Suppressor macrophage (primary cell): ENCODE data around the gene PSPN.
"Not testable (repeated sequence)": the region's sequence is repeated elsewhere in the genome, so short reads cannot be mapped to it uniquely, and the experiment has no call there.

Experiments
- DNase-seq, 4 experiments: peaks; one replicate each; pipeline ENCODE4 v3.0.0-alpha.2; 2020 to 2022

PSPN gene

DNA sequence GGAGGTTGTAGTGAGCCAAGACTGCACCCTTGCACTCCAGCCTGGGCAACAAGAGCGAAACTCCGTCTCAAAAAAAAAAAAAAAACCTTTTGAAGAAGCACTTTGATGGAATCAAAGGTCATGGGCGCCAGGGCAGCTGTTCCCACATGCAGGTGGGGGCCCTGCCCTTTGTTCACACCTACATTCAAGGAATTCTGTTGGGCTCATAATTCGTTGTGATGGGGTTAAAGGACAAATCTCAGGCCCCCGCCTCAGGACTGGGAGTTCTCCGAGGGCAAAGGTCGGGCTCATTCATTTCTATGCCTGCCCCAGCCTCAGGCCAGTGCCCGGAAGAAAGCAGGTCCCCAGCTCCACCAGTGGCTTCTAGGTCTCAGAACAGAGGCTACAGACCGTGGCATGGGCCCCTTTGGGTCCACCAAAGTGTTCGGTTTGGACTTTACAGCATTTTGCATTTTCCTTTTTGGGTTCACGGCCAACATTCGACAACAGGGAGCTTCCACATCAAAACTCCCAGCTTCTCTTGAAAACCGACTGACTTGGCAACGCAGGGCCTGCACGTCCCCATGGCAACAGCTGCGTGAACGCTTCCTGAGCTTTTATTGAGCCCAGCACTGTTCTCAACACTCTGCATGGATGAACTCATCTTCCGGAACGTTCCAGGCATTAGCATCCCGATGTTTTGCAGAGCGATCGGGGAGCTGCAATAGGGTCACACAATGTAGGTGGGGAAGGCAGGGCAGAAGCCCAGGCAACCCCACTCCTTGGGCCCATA lies 27.3 kb upstream of the PSPN start:
- DNase-seq, result no peak

DNA sequence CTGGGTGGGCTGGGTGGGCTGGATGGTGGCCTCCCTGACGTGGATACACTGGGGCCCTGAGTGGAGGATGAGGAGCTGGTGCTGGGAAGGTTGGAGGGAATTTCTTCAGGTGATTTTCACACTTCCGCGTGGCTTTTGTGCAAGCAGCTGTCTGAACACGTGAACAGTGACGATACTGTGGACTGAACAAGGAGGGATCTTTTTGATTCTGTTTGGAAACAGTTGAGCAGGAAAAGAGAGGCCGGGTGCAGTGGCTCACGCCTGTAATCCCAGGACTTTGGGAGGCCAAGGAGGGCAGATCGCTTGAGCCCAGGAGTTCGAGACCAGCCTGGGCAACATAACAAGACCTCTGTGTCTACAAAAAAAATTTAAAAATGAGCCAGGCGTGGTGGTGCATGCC lies 26.3 kb upstream of the PSPN start:
- DNase-seq, result no peak

DNA sequence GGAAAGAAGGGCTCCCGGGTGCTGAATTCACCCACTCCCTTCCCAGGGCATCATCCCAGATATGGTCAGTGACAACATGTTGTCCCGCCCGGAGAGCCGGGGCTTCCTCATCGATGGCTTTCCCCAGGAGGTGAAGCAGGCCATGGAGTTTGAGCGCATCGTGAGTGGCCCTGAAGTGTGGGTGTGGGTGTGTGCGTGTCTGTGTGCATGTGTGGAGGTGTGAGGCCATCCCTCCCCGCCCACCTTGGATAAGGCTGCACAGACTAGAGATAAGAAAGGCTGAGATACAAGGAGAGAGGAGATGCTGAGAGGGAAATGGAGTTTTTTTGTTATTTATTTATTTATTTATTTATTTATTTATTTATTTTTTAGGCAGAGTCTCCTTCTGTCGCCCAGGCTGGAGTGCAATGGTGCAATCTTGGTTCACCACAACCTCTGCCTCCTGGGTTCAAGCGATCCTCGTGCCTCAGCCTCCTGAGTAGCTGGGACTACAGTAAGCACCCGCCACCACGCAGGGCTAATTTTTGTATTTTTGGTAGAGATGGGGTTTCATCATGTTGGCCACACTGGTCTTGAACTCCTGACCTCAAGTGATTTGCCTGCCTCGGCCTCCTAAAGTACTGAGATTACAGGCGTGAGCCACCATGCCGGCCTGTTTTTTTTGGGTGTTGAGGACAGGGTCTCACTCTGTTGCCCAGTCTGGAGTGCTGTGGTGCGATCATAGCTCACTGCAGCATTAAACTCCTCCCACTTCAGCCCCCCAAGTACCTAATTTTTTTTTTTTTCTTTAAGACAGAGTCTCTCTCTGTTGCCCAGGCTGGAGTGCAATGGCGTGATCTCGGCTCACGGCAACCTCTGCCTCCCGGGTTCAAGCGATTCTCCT lies 24.6 kb upstream of the PSPN start:
- not testable (repeated sequence) for DNase-seq

DNA sequence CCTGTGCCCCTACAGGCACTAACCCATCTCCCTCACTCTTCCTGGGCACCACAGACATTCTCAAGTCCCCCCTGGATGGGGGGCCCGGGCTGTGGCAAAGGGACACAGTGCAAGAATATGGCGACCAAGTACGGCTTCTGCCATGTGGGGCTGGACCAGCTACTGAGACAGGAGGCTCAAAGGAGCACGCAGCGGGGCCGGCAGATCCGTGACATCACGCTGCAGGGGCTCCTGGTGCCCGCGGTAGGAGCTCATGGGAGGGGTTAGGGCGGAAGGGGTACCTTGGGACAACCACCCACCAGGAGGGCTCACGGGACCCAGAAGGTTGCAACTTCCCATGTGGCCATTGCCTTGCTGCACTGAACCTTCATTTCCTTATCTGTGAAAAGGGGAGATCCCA lies 20.6 kb upstream of the PSPN start:
- DNase-seq, result no peak

GRCh38 chr19:6394831-6395230 lies 19.1 kb upstream of the PSPN start:
- DNase-seq, result peak in 1 of 4 experiments; percentile 17

DNA sequence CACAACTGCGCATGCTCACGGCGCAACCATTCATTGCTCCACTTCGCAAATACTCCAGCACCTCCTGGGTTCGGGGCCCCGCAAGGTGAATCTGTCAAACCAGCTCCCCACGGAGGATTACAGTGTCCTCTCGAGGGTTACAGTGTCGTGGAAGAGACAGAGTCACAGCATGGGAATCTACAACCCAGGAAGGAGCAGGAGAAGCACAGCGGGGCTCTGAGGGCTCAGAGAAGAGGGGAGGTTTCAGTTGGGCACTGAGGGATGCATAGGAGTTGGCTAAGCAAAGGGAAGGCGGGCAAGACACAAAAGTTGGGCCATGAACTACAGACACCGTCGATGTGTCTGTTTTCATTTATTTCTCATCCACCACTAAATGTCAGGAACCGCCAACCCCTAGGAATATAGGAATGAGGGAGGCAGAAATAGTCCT lies 18.3 kb upstream of the PSPN start:
- no peak for DNase-seq

GRCh38 chr19:6393074-6393982 lies 17.6 kb upstream of the PSPN start, which contains the start of gene GTF2F1:
Gene GTF2F1 (minus strand): TSS chr19:6393164. CDS start chr19:6392995, 169 bp downstream.
- DNase-seq, result peak; percentile 93 to 95 (median 95)

DNA sequence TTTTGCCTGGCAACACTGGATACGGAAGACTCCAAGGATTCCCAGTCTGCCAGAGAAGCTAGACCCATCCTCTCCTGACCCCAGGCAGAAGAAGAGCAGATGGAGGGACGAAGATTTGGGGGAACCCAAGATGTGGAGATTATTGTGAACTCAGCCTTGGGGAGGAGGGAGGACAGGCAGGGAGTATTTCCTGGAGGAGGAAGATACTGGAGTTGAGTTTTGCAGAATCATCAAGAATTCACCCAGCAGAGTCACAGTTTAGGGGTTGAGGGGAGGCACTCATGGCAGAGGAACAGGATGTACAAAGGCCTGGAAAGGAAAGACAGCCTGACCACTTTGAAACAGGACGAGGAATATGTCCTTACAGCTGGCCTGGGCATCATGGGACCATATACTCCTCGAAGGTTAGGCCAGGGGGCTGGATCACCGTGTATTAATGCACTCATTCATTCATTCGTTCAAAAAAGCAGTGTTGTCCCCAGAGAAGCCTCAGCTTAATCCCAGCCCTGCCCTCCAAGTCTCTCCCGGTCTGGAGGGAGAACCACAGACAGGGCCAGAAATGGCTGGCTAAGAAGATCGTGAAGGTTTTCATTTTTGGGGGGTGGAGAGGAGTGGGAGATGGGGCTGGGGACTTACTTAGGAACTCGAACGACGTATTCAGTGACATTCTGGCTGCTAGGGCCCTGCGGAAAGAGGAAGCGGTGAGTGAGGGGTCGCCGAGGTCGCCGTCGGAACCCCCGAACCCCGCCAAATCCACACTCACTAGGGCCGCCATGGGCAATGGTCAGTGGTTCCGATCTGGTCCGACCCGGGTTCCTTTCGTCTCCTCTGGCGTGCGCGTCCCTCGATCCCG lies 16.7 kb upstream of the PSPN start:
- DNase-seq, result peak; percentile 9 to 58 (median 42)

DNA sequence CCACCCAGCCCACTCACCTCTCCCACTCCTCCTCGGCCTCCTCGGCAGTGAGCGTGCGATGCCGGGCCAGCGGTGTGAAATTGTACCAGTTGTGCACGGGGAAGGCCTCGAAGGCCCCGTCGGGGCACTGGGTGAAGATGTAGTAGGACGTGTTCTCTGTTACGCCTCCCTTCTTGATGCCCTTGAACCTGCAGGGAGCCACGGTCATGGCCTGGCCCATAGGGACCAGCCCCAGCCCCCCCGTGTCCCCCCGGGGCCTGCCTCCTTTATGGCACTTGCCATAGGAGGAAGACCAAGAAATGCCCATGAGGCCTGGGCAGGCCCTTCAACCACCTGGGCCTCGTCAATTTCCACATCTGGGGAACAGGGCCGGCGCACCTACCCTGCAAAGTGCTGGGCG lies 11.6 kb upstream of the PSPN start:
- DNase-seq, result no peak

- DNase-seq, result no peak
Measured at GRCh38 chr19:6384381-6384780, 8.6 kb upstream of the PSPN start.

DNA sequence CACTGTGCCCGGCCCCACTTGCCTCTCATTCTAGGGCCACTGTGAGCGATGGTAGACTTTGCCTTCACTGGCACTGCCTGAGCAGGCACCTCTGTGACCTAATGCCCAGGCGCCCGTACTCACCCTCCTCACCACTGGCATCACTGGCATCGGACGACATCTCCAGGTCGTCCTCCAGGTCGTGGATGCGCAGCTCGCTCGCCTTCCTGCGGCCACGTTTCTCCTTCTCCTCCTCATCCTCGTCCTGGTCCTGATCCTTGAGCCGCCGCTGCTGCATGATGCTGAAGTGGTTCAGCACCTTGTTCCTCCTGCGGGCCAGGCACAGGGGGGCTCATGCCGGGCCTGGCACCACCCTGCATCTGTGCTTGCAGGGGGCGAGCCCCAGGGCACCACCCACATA lies 7.5 kb upstream of the PSPN start:
- no peak for DNase-seq

DNA sequence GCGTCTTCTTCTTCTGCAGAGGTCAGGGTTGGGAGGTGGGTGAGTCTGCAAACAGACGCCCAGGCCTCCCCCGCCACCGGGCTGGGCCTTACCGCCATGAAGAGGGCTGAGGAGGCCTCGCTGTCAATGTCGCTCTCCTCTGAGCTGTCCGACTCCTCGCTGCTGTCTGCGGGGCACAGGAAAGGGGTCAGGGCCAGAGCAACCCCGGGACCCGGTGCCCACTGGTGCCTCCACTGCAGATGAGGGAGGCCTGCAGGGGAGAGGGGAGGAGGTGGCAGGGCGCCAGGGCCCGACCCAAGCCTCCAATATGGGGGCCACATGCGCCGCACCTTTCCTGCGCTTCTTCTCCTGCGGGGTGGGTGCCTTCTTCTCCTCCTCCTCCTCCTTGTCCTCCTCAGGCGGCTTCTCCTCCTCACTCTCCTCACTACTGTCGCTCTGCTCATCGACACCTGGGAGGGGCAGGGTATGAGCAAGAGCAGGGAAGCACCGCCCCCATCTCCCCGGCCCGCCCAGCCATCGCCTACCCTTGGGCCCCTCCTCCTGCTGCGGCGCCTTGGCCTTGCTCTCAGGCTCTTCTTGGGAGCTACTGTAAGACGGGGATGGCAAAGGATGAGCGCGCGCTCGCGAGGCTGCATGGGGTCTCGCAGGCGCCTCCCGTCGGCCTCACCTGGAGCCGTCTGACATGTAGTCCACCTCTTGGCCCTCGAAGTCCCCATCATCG lies 5.5 kb upstream of the PSPN start:
- no peak for DNase-seq

DNA sequence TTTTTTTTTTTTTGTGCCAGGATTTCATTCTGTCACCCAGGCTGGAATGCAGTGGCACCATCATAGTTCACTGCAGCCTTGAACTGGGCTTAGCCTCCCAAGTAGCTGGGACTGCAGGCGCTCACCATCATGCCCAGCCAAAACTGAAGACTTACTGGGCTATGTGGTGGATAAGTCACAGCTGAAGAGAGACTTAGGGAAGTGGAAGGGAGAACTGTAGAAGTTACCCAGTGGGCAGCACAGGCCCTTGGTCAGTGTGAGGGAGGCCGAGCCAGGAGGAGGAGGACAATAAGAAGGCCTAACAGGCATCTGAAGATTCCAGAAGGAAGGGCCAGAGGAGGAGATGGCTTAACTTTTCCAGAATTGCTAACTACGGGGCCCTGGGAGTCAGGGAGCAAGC lies 4.0 kb upstream of the PSPN start:
- DNase-seq, result no peak

- DNase-seq, result no peak
Measured at GRCh38 chr19:6378486-6378885, 2.8 kb upstream of the PSPN start.

DNA sequence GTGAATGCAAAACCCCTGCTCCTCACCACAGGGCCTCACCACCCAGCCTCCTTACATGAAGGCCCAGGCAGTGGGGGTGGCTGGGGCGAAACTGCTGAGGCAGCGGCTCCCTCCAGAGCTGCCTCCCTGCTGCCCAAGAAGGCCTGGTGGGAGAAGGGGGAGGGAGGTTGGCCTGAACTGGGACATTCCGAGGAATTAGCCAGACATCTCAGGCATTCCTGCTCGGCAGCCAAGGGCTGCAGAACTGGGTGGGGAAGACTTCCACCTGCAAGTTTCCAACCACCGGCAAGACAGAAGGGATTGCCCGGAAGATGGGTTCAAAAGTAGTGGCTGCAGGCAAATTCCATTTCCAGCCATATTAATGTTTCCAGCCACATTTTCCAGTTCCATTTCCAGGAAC lies 2.3 kb upstream of the PSPN start:
- no peak for DNase-seq

DNA sequence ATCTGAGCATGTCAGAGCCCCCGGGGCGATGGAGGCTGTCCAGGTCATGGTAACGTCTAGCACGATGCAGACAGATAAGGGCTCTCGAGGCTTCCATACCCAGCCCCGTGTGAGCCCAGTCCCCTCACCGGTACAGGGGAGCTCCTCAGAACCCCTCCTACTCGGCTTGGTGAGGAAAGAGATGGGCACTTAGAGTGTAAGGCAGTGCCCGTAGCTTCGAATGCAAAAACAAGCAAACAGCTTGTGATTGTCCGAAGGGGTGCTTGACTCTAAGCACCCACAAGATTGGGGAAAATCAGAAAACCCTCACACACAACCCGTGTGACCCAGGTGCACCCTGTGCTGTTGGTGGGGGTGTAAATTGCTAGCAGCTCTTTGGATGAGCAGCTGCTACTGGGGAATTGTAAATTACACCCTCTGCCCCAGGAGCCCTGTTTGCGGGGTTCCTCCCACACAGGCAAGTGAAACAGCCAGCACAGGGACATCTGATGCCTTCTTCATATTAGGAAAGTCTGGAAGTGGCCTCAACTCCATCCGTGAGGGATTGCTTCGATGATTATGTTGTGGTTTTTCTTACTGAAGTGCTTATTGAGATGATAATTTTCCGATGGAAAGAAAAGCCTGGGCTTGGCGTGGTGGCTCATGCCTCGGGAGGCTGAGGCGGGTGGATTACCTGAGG lies 918 bp upstream of the PSPN start:
- DNase-seq, result no peak

- no peak for DNase-seq
Measured at GRCh38 chr19:6374711-6375410, 872 bp downstream of the PSPN start.

GRCh38 chr19:6374161-6374709 lies 1.5 kb downstream of the PSPN start:
- DNase-seq, result no peak

GRCh38 chr19:6373813-6374108 lies 2.0 kb downstream of the PSPN start:
- DNase-seq, result no peak
